Keratinocyte (primary cell): ENCODE results near the gene DIPK1B.

Source experiments
- CTCF ChIP-seq, 3 experiments: IDR thresholded peaks in 1 of 3; conservative IDR thresholded peaks in 1 of 3; optimal IDR thresholded peaks in 1 of 3; 2 replicates in 2 of 3; 3 replicates in 1 of 3; pipeline versions ENCODE3 to v1.5.1; 2011; ENCODE audit warnings: low read length in 3 of 3, mild to moderate bottlenecking in 3 of 3, moderate library complexity in 2 of 3, control low read depth in 1 of 3, inconsistent platforms in 1 of 3; ENCODE audit not compliant: insufficient read depth in 2 of 3; ENCODE audit errors: extremely low read depth in 1 of 3
- EZH2 ChIP-seq: IDR thresholded peaks from one replicate; pipeline ENCODE4 v1.6.1; 2012; ENCODE audit warnings: inconsistent platforms, mild to moderate bottlenecking, low read length, moderate library complexity

GRCh38 chr9:136738960-136739359 is 26.6 kb downstream of the DIPK1B start:
- TF ChIP-seq EZH2 (no peak), CTCF (optimal IDR thresholded peaks at IDR 0.05 in 1 of 3, IDR thresholded peaks at IDR 0.05 in 1 of 3, conservative IDR thresholded peaks at IDR 0.05 in 1 of 3; ENCODE audit: extremely low read depth in 1 of 3, insufficient read depth in 2 of 3, low read length in 3 of 3) (no peak)
